Gastrocnemius medialis (tissue), 4 donors: Measurements from ENCODE around the gene RTKN2.

Experiments used
- POLR2A ChIP-seq, 2 donors: fragments of 450-650 bp; IDR thresholded peaks; one replicate each; pipeline ENCODE4 v1.6.1; 2017; ENCODE audit warnings: antibody characterized with exemption in 2 of 2, mild to moderate bottlenecking in 2 of 2, moderate library complexity in 2 of 2
- TF ChIP-seq, protein P1 (sequence below), 5 experiments: fragments of 450-650 bp in 3 of 5; fragments of 200-600 bp in 2 of 5; sonication (generic) in 2 of 5; IDR thresholded peaks in 4 of 5; conservative IDR thresholded peaks in 1 of 5; 1 replicate in 4 of 5; 2 replicates in 1 of 5; pipeline ENCODE4 v1.5.1; 2016 to 2019; ENCODE audit warnings: antibody characterized with exemption in 5 of 5, mild to moderate bottlenecking in 3 of 5, moderate library complexity in 3 of 5

- TF ChIP-seq, protein P1, sequence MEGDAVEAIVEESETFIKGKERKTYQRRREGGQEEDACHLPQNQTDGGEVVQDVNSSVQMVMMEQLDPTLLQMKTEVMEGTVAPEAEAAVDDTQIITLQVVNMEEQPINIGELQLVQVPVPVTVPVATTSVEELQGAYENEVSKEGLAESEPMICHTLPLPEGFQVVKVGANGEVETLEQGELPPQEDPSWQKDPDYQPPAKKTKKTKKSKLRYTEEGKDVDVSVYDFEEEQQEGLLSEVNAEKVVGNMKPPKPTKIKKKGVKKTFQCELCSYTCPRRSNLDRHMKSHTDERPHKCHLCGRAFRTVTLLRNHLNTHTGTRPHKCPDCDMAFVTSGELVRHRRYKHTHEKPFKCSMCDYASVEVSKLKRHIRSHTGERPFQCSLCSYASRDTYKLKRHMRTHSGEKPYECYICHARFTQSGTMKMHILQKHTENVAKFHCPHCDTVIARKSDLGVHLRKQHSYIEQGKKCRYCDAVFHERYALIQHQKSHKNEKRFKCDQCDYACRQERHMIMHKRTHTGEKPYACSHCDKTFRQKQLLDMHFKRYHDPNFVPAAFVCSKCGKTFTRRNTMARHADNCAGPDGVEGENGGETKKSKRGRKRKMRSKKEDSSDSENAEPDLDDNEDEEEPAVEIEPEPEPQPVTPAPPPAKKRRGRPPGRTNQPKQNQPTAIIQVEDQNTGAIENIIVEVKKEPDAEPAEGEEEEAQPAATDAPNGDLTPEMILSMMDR (IDR thresholded peaks at IDR 0.05 in 4 of 5, conservative IDR thresholded peaks at IDR 0.05 in 1 of 5) = no peak
- TF ChIP-seq POLR2A (IDR thresholded peaks at IDR 0.05) = no peak
Measured at GRCh38 chr10:62189131-62189530, 79.5 kb downstream of the RTKN2 start.
